ENCODE data around the gene MCM10. TPM values are rescaled to one million over a fixed set of nuclear protein-coding genes. Genes with fewer than 3 reads are reported as not detected.

Gene MCM10
- total RNA-seq, 2 experiments from 2014 or later, result 0.16 to 0.50 TPM

- POLR2A ChIA-PET, result no interaction called here
- no peak for ATAC-seq (ENCODE audit: poor library complexity)
- CTCF ChIA-PET, result no interaction called here
These were observed 75.3 kb downstream of the MCM10 start for GRCh38 chr10:13236638-13237037.

GRCh38 chr10:13238271-13239077 lies 77.1 kb downstream of the MCM10 start:
- no peaks in the 10 kb centered on the region for H3K4me1 ChIP-seq (ENCODE audit: insufficient read depth, low read length)
- CTCF ChIA-PET, result no interaction called here

More at GRCh38 chr10:13236638-13237037, 75.3 kb downstream of the MCM10 start:
- no peaks in the 10 kb centered on the region for H3K36me3 Mint-ChIP-seq (ENCODE audit: low read depth)
- no peaks in the 10 kb centered on the region for H3K9me3 ChIP-seq (ENCODE audit: control insufficient read depth in 1 of 2, insufficient read depth in 1 of 2, low read length in 2 of 2)
- no peaks in the 10 kb centered on the region for H3K9me3 Mint-ChIP-seq
- H3K4me3 Mint-ChIP-seq, result no peak overlapping the region
- no peaks in the 10 kb centered on the region for H3K4me1 Mint-ChIP-seq (ENCODE audit: low read depth)
- H3K4me1 ChIP-seq (ENCODE audit: insufficient read depth, low read length), result no peaks in the 10 kb centered on the region
- peaks cover 0 to 2% of the 10 kb centered on the region in 2 experiments for H3K27me3 ChIP-seq (ENCODE audit: control insufficient read depth in 1 of 2, insufficient read depth in 2 of 2, low read length in 2 of 2)
- no peak overlapping the region for H3K4me3 ChIP-seq (ENCODE audit: low read length)
- no peaks in the 10 kb centered on the region for H3K27me3 Mint-ChIP-seq
- H3K27ac ChIP-seq (ENCODE audit: low read depth in 1 of 2, low read length in 2 of 2), result no peak overlapping the region
- H3K36me3 ChIP-seq (ENCODE audit: insufficient read depth, low read length), result no peaks in the 10 kb centered on the region
- intact Hi-C loops (cut with DNase I, micrococcal nuclease), result no loop called here
- H3K27ac Mint-ChIP-seq, result no peak overlapping the region
- DNase-seq, result no peak
- no peak for TF ChIP-seq CTCF (IDR thresholded peaks at IDR 0.05)

GRCh38 chr10:13239923-13240322 lies 78.6 kb downstream of the MCM10 start:
- H3K27ac ChIP-seq (ENCODE audit: low read depth in 1 of 2, low read length in 2 of 2), result no peak overlapping the region
- TF ChIP-seq CTCF (IDR thresholded peaks at IDR 0.05), result no peak
- H3K4me1 ChIP-seq (ENCODE audit: insufficient read depth, low read length), result no peaks in the 10 kb centered on the region
- H3K27me3 ChIP-seq (ENCODE audit: control insufficient read depth in 1 of 2, insufficient read depth in 2 of 2, low read length in 2 of 2), result no peaks in the 10 kb centered on the region
- Mint-ChIP-seq H3K36me3 (ENCODE audit: low read depth) (no peaks in the 10 kb centered on the region), H3K4me1 (ENCODE audit: low read depth) (no peaks in the 10 kb centered on the region), H3K4me3 (no peak overlapping the region), H3K27me3 (no peaks in the 10 kb centered on the region), H3K27ac (no peak overlapping the region), H3K9me3 (no peaks in the 10 kb centered on the region)
- POLR2A ChIA-PET, result no interaction called here
- no peak for ATAC-seq (ENCODE audit: poor library complexity)
- CTCF ChIA-PET, result no interaction called here
- no peaks in the 10 kb centered on the region for H3K36me3 ChIP-seq (ENCODE audit: insufficient read depth, low read length)
- intact Hi-C loops (cut with DNase I, micrococcal nuclease), result no loop called here
- H3K9me3 ChIP-seq (ENCODE audit: control insufficient read depth in 1 of 2, insufficient read depth in 1 of 2, low read length in 2 of 2), result no peaks in the 10 kb centered on the region
- H3K4me3 ChIP-seq (ENCODE audit: low read length), result no peak overlapping the region
- no peak for DNase-seq

More at GRCh38 chr10:13238271-13239077, 77.1 kb downstream of the MCM10 start:
- no peak overlapping the region for H3K4me3 ChIP-seq (ENCODE audit: low read length)
- intact Hi-C loops (cut with DNase I, micrococcal nuclease), result no loop called here
- TF ChIP-seq CTCF (IDR thresholded peaks at IDR 0.05), result no peak
- no peak for DNase-seq
- no peaks in the 10 kb centered on the region for H3K4me1 Mint-ChIP-seq (ENCODE audit: low read depth)
- H3K36me3 ChIP-seq (ENCODE audit: insufficient read depth, low read length), result no peaks in the 10 kb centered on the region
- H3K27ac Mint-ChIP-seq, result no peak overlapping the region
- ATAC-seq (ENCODE audit: poor library complexity), result no peak
- no peaks in the 10 kb centered on the region for H3K36me3 Mint-ChIP-seq (ENCODE audit: low read depth)
- H3K9me3 ChIP-seq (ENCODE audit: control insufficient read depth in 1 of 2, insufficient read depth in 1 of 2, low read length in 2 of 2), result no peaks in the 10 kb centered on the region
- H3K9me3 Mint-ChIP-seq, result no peaks in the 10 kb centered on the region
- POLR2A ChIA-PET, result no interaction called here
- no peak overlapping the region for H3K4me3 Mint-ChIP-seq
- H3K27me3 ChIP-seq (ENCODE audit: control insufficient read depth in 1 of 2, insufficient read depth in 2 of 2, low read length in 2 of 2), result peaks cover 0 to 2% of the 10 kb centered on the region in 2 experiments
- H3K27ac ChIP-seq (ENCODE audit: low read depth in 1 of 2, low read length in 2 of 2), result no peak overlapping the region
- no peaks in the 10 kb centered on the region for H3K27me3 Mint-ChIP-seq
